HG03039 (cell line): Measurements from ENCODE around the gene INF2.
"Not testable (repeated sequence)": the region's sequence is repeated elsewhere in the genome, so short reads cannot be mapped to it uniquely, and the experiment has no call there.

Experiments
- ATAC-seq: cut with Tn5 transposase; IDR thresholded peaks from one replicate; pipeline ENCODE4 v1.9.1; 2021; ENCODE audit warnings: mild to moderate bottlenecking, moderate library complexity; ENCODE audit not compliant: unreplicated experiment

The INF2 gene

DNA sequence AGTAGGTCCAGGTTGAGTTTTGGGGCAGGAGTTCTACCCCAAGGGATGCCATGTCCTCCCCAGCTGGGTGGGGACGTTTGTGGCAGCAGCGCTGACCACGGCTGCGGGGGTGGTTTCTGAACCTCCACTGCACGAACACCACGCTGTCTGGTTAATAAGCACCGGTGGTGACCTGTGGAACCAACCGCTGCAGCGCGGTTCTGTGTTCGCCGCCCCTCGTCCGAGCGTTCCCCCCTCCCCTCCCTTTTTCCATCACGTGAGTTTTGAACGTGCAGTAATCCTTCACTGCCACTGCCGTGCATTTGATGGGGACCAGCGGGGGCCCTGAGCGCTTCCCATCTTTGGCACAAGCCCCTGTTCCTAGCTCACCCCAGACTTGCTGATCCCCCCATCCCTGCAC is 28.2 kb downstream of the INF2 start:
- no peak for ATAC-seq

DNA sequence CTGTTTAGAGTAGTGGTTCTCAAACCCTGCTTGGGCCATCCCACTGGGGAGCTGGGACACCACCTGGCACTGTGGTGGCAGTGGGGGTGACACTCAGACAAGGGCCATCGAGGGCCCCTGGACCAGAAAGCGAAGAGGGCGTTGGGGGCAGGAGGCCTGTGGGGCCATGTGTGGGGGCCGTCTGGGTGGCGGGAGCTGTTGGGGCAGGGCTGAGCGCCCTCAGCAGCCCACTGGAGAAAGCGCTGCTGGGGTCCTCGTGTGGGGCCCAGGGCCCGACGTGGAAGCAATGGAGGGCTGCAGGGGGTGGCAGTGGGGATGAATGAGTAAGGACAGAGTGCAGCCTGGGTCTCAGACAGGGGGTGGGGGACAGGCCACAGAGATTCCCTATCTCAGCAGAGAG is 28.7 kb downstream of the INF2 start:
- no peak for ATAC-seq

DNA sequence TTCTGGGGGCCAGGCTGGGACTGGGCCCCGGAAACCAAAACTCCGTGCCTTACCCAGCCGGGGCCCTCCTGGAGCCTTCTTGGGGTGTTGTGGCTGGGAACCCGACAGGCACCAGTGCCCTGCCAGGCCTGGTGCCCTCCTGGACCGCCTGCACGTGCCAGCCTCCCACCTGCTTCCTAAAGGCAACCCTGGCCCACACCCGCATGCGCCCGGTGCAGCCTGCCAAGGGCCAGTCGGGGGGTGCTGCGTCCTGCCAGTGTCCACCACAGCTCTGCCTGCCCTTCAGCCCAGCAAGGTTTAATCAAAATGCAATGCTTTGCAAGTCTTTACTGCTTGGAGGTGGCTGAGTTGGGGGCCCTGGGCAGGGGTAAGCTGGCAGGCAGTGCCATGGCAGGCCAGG is 29.5 kb downstream of the INF2 start:
- ATAC-seq: no peak

DNA sequence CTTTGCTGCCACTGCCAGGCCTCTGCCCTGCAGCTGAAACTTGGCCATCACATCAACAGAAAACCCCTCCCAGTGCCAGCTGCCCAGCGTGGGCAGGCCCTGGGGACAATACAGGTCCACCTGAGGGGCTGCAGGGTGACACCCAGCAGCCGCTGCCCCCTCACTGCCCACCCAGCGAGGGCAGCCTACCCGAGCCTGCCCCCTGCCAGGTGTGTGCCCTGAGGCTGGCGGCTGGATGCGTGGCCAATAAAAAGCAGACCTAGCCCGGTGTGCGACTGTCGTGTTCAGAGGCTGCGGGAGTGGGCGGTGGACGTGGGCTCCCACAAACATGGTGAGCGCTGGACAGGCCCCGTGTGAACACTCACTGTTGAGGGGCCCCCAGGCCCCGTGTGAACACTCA is 29.9 kb downstream of the INF2 start:
- no peak for ATAC-seq

- ATAC-seq: no peak
Measured at GRCh38 chr14:104721505-104722431, 32.4 kb downstream of the INF2 start.

DNA sequence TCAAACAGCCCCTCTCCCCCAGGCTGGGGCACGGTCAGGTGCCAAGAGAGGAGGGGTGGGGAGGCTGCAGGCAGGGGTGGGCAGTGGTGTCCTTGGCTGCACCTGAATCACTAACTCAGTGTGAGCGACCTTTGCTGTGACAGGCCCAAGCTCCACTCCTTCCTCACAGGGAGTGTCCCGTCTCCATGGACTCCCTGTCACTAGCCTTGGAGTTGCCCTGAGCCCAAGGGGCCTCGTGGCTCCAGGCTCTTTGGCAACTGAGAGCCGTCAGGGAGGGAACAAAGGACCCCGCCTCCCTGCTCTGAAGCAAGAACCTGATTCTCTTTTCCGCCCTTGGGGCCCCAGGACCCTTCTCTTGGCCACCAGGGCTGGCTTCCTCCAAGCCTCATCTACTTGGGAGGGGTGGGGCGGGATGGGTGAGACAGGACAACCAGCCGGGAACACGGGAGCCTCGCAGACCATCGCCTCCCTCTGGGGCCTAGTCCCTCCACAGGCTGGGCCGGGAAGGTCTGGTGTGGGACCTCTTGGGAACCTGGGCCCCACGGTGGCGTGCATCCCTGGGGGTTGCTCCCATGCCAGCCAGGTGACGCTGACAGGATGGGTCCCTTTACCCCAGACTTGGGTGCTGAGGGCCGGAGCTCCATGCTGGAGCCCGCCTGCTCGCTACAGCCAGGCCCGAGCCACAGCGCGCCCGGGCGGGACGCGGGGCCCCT is 33.7 kb downstream of the INF2 start:
- ATAC-seq: no peak

DNA sequence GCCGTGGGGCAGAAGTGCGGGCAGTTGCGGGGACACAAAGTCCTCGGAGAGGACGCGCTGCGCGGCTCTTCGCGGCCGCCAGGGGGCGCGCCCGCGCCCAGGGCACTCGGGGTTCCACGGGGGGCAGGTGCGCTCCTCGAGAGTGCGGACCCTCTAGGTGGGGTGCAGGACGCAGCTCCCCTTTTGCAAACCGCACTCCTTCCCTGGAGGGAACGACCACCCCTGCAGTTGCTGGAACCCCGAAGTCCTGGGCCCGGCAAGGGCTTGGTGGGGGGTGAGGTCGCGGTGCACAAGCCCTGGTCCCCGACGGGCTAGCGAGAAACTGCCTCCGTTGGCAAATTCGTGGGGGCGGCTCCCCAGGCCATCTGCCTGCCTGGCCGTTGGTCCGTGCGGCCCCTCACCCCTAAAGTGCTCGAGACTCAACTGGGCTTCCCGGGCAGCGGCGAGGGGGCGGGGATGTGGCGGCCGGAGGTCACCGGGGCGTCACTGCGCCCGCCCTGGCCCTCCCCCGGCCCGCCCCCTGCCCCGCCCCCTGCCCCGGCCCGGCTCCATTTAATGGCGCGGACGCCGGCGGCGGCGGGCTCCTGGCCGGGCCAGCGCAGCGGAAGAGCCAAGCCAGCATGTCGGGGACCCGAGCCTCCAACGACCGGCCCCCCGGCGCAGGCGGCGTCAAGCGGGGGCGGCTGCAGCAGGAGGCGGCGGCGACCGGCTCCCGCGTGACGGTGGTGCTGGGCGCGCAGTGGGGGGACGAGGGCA is 34.4 kb downstream of the INF2 start, which contains the start of gene ADSS1:
ADSS1 (plus strand) TSS at position 579 of the 756 bp plus-strand sequence; CDS start at position 621, 42 bp downstream.
- no peak for ATAC-seq

DNA sequence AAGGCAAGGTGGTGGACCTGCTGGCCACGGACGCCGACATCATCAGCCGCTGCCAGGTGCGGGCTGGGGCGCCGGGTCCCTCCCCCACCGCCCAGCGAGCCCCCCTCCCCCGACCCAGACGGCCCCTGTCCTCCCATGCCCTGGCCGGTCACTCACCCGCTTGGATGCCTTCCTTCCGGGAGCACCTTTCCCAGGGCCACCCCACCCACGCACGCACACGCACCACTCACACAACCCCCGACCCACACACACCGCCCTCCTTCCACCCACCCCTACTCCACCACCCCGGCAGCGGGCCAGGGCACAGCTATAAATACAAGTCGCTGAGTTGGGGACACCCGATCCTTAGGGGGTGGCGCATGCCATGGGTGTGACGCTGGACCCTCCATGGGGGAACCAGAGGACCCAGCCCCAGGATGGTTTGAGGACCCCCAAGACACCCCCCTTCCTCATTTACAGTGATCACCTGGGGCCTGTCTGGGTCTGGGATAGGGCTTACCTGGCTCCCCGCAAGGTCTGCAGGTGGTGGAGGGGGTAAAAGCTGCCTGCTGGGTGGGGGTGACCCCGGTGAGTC is 35.1 kb downstream of the INF2 start:
- no peak for ATAC-seq

GRCh38 chr14:104724981-104725771 is 35.8 kb downstream of the INF2 start:
- ATAC-seq: no peak

- ATAC-seq: no peak
Measured at GRCh38 chr14:104725772-104726548, 36.5 kb downstream of the INF2 start.

DNA sequence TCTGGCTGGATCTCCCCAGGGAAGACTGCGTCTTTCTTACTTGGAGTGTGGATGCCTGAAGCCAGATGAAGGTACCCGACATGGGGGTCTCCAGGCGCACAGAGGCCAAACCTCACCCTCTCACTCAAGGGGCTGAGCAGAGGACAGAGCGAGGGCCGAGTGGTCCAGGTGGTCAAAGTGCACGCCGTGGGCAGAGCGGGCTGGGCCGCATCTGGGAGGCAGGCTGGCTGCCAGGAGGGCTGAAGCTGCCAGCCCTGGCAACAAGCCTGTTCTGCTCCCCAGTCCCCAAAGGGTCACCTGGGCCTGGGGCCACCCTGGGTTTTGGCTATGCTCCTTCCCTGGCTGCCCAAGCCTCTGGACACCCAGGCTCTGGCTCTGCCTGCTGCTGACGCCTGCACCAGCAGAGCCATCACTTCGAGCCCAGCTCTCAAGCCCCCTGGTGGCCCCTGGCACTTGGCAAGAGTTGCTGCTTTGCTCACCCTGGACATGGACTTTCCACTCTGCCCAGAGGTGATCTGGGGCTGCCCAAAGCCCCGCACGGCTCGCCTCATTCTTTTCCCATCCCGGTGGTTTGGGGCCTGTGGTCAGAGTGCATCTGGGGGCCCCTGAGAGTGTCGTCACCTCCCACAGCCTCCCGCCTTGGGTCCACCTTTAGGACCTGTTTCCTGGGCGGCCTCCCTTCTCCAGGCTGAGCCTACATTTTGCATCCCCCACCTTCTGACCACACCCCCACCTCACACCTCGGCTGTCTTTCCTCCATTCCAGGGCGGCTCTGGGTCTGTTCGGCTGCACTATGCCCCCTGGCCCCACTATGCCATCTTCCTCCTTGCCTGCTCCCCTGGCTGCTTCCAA is 37.4 kb downstream of the INF2 start:
- no peak for ATAC-seq

- no peak for ATAC-seq
Measured at GRCh38 chr14:104728631-104729030, 39.2 kb downstream of the INF2 start.

GRCh38 chr14:104729176-104729834 is 39.9 kb downstream of the INF2 start:
- ATAC-seq: not testable (repeated sequence)

GRCh38 chr14:104729835-104730181 is 40.4 kb downstream of the INF2 start:
- no peak for ATAC-seq

DNA sequence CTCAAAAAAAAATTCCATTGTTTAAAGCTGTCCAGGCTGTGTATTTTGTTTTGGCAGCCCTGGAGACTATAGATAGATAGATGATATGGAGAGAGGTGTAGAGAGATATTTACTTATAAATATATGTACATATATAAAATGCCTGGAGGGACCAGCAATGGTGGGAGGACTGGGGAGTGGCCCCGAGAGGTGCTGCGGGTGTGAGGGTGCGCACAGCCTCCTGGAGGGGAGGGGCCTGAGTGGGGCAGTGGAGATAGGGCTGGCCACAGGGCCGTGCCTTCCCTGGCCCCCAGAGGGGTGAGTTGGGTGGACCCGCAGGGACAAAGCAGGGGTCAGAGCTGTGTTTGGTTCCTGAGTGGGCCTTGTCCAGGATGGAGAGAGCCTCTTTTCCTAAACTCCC is 41.1 kb downstream of the INF2 start:
- no peak for ATAC-seq

- ATAC-seq: no peak
Measured at GRCh38 chr14:104731320-104732294, 42.2 kb downstream of the INF2 start.

DNA sequence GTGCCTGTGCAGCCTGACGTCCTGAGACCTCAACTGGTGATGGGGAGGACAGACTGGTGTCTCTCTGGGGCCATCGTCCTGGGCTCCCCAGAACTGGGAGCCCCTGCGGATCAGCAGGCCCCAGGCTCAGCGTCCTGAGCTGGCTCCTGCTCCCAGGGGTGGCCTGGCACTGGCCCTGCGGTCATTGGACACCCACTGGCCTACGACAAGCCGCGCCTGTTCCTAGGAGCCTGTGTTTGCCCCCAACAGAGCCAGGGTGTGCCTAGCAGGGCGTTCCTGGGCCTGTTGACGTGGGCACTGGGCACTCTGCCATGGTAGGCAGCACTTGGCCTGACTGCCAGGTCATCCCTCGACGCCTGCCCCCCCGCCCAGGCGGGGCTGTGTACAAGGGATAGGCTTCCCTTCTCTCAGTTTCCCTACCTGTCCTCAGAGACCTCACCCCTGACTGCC is 43.0 kb downstream of the INF2 start:
- ATAC-seq: no peak
